ENCODE measurements around the gene FAM13C.

Gene FAM13C

GRCh38 chr10:59312247-59312646 lies 50.1 kb downstream of the FAM13C start:
- Mint-ChIP-seq H3K27me3 (no peaks in the 10 kb centered on the region), H3K9me3 (no peaks in the 10 kb centered on the region), H3K36me3 (no peaks in the 10 kb centered on the region), H3K4me1 (no peaks in the 10 kb centered on the region), H3K27ac (no peak overlapping the region), H3K4me3 (no peak overlapping the region)

GRCh38 chr10:59311025-59311424 lies 51.3 kb downstream of the FAM13C start:
- Mint-ChIP-seq H3K36me3 (no peaks in the 10 kb centered on the region), H3K4me3 (no peak overlapping the region), H3K9me3 (no peaks in the 10 kb centered on the region)

GRCh38 chr10:59310324-59310914 lies 51.9 kb downstream of the FAM13C start:
- H3K9me3 Mint-ChIP-seq, result no peaks in the 10 kb centered on the region
- no peak overlapping the region for H3K4me3 Mint-ChIP-seq
- no peaks in the 10 kb centered on the region for H3K36me3 Mint-ChIP-seq
- H3K4me1 Mint-ChIP-seq, result no peaks in the 10 kb centered on the region
- H3K27me3 Mint-ChIP-seq, result no peaks in the 10 kb centered on the region
- H3K27ac Mint-ChIP-seq, result no peak overlapping the region

More at GRCh38 chr10:59311025-59311424, 51.3 kb downstream of the FAM13C start:
- Mint-ChIP-seq H3K27me3 (no peaks in the 10 kb centered on the region), H3K4me1 (no peaks in the 10 kb centered on the region), H3K27ac (no peak overlapping the region)

- no peak overlapping the region for H3K27ac Mint-ChIP-seq
- no peaks in the 10 kb centered on the region for H3K27me3 Mint-ChIP-seq
- H3K36me3 Mint-ChIP-seq, result no peaks in the 10 kb centered on the region
- no peaks in the 10 kb centered on the region for H3K9me3 Mint-ChIP-seq
- no peak overlapping the region for H3K4me3 Mint-ChIP-seq
- H3K4me1 Mint-ChIP-seq, result no peaks in the 10 kb centered on the region
Measured at GRCh38 chr10:59304521-59305097, 57.7 kb downstream of the FAM13C start.

- H3K36me3 Mint-ChIP-seq, result no peaks in the 10 kb centered on the region
- H3K27me3 Mint-ChIP-seq, result no peaks in the 10 kb centered on the region
- H3K4me3 Mint-ChIP-seq, result no peak overlapping the region
- no peaks in the 10 kb centered on the region for H3K9me3 Mint-ChIP-seq
- no peak overlapping the region for H3K27ac Mint-ChIP-seq
- no peaks in the 10 kb centered on the region for H3K4me1 Mint-ChIP-seq
Measured at GRCh38 chr10:59303018-59303417, 59.3 kb downstream of the FAM13C start.

GRCh38 chr10:59302381-59302780 lies 60.0 kb downstream of the FAM13C start:
- H3K27me3 Mint-ChIP-seq, result no peaks in the 10 kb centered on the region
- H3K4me3 Mint-ChIP-seq, result no peak overlapping the region
- no peaks in the 10 kb centered on the region for H3K9me3 Mint-ChIP-seq
- no peaks in the 10 kb centered on the region for H3K36me3 Mint-ChIP-seq
- H3K27ac Mint-ChIP-seq, result no peak overlapping the region
- no peaks in the 10 kb centered on the region for H3K4me1 Mint-ChIP-seq

- H3K4me3 Mint-ChIP-seq, result no peak overlapping the region
- H3K27ac Mint-ChIP-seq, result no peak overlapping the region
- no peaks in the 10 kb centered on the region for H3K27me3 Mint-ChIP-seq
- H3K4me1 Mint-ChIP-seq, result no peaks in the 10 kb centered on the region
- H3K36me3 Mint-ChIP-seq, result no peaks in the 10 kb centered on the region
- no peaks in the 10 kb centered on the region for H3K9me3 Mint-ChIP-seq
Measured at GRCh38 chr10:59301067-59301754, 61.1 kb downstream of the FAM13C start.

GRCh38 chr10:59300386-59300785 lies 62.0 kb downstream of the FAM13C start:
- no peaks in the 10 kb centered on the region for H3K4me1 Mint-ChIP-seq
- H3K9me3 Mint-ChIP-seq, result no peaks in the 10 kb centered on the region
- H3K4me3 Mint-ChIP-seq, result no peak overlapping the region
- no peaks in the 10 kb centered on the region for H3K36me3 Mint-ChIP-seq
- no peaks in the 10 kb centered on the region for H3K27me3 Mint-ChIP-seq
- no peak overlapping the region for H3K27ac Mint-ChIP-seq

GRCh38 chr10:59299933-59300332 lies 62.4 kb downstream of the FAM13C start:
- no peaks in the 10 kb centered on the region for H3K36me3 Mint-ChIP-seq
- no peaks in the 10 kb centered on the region for H3K4me1 Mint-ChIP-seq
- H3K4me3 Mint-ChIP-seq, result no peak overlapping the region
- no peaks in the 10 kb centered on the region for H3K27me3 Mint-ChIP-seq
- no peak overlapping the region for H3K27ac Mint-ChIP-seq
- no peaks in the 10 kb centered on the region for H3K9me3 Mint-ChIP-seq

- Mint-ChIP-seq H3K27me3 (no peaks in the 10 kb centered on the region), H3K27ac (no peak overlapping the region), H3K36me3 (no peaks in the 10 kb centered on the region), H3K4me1 (no peaks in the 10 kb centered on the region), H3K9me3 (no peaks in the 10 kb centered on the region), H3K4me3 (no peak overlapping the region)
Measured at GRCh38 chr10:59290448-59290847, 71.9 kb downstream of the FAM13C start.

- H3K9me3 Mint-ChIP-seq, result no peaks in the 10 kb centered on the region
- H3K27ac Mint-ChIP-seq, result no peak overlapping the region
- no peaks in the 10 kb centered on the region for H3K27me3 Mint-ChIP-seq
- no peaks in the 10 kb centered on the region for H3K36me3 Mint-ChIP-seq
- no peak overlapping the region for H3K4me3 Mint-ChIP-seq
- no peaks in the 10 kb centered on the region for H3K4me1 Mint-ChIP-seq
Measured at GRCh38 chr10:59289853-59290252, 72.5 kb downstream of the FAM13C start.

GRCh38 chr10:59287587-59288255 lies 74.6 kb downstream of the FAM13C start:
- no peaks in the 10 kb centered on the region for H3K27me3 Mint-ChIP-seq
- H3K4me3 Mint-ChIP-seq, result no peak overlapping the region
- H3K4me1 Mint-ChIP-seq, result no peaks in the 10 kb centered on the region
- no peaks in the 10 kb centered on the region for H3K36me3 Mint-ChIP-seq
- no peak overlapping the region for H3K27ac Mint-ChIP-seq
- no peaks in the 10 kb centered on the region for H3K9me3 Mint-ChIP-seq

GRCh38 chr10:59285848-59286247 lies 76.5 kb downstream of the FAM13C start:
- Mint-ChIP-seq H3K27me3 (no peaks in the 10 kb centered on the region), H3K36me3 (no peaks in the 10 kb centered on the region), H3K9me3 (no peaks in the 10 kb centered on the region), H3K27ac (no peak overlapping the region), H3K4me3 (no peak overlapping the region), H3K4me1 (no peaks in the 10 kb centered on the region)

- H3K4me1 Mint-ChIP-seq, result no peaks in the 10 kb centered on the region
- H3K36me3 Mint-ChIP-seq, result no peaks in the 10 kb centered on the region
- no peak overlapping the region for H3K27ac Mint-ChIP-seq
- H3K27me3 Mint-ChIP-seq, result no peaks in the 10 kb centered on the region
- no peaks in the 10 kb centered on the region for H3K9me3 Mint-ChIP-seq
- H3K4me3 Mint-ChIP-seq, result no peak overlapping the region
Measured at GRCh38 chr10:59285073-59285472, 77.3 kb downstream of the FAM13C start.

- Mint-ChIP-seq H3K4me1 (no peaks in the 10 kb centered on the region), H3K36me3 (no peaks in the 10 kb centered on the region), H3K9me3 (no peaks in the 10 kb centered on the region), H3K27me3 (no peaks in the 10 kb centered on the region), H3K4me3 (no peak overlapping the region), H3K27ac (no peak overlapping the region)
Measured at GRCh38 chr10:59284118-59284975, 78.0 kb downstream of the FAM13C start.
